Chondrocyte (in vitro differentiated cells): ENCODE results near the gene KIT. TPM values are rescaled to one million over a fixed set of nuclear protein-coding genes. Genes with fewer than 3 reads are reported as not detected.

Experiments used
- DNase-seq: peaks from one replicate; pipeline ENCODE4 v3.0.0; 2021; ENCODE audit warnings: mixed read lengths, low spot score
- H3K27ac Mint-ChIP-seq: one replicate; pipeline ENCODE4 v1.8.0; 2021; ENCODE audit warnings: mild to moderate bottlenecking, moderate library complexity, mixed read lengths; ENCODE audit not compliant: unreplicated experiment
- H3K27me3 Mint-ChIP-seq: 2 replicates; pipeline ENCODE4 v1.8.0; 2021; ENCODE audit warnings: low read depth, mixed read lengths
- H3K36me3 Mint-ChIP-seq: 2 replicates; pipeline ENCODE4 v1.8.0; 2021; ENCODE audit warnings: low read depth, mixed read lengths
- H3K4me1 Mint-ChIP-seq: 2 replicates; pipeline ENCODE4 v1.8.0; 2021; ENCODE audit warnings: low read depth, mild to moderate bottlenecking, mixed read lengths
- H3K4me3 Mint-ChIP-seq: one replicate; pipeline ENCODE4 v1.8.0; 2021; ENCODE audit warnings: mild to moderate bottlenecking, moderate library complexity, mixed read lengths; ENCODE audit not compliant: unreplicated experiment
- H3K9me3 Mint-ChIP-seq: 2 replicates; pipeline ENCODE4 v1.8.0; 2021; ENCODE audit warnings: low read depth, mixed read lengths
- CTCF ChIP-seq: fragments of 200-600 bp; sonication (generic); IDR thresholded peaks from 2 replicates; pipeline ENCODE4 v1.5.0; 2021; ENCODE audit warnings: antibody characterized with exemption, mild to moderate bottlenecking, moderate library complexity
- total RNA-seq: library from RNA; stranded (reverse); gene quantifications from 3 replicates; pipeline ENCODE4 v1.2.1, GENCODE V29; 2021

Gene KIT
- total RNA-seq, 1 donor from 2014 or later: 6.7 TPM

- H3K4me1 Mint-ChIP-seq: peaks cover 11% of the 10 kb centered on the region
- no peak overlapping the region for H3K27ac Mint-ChIP-seq
These were observed 28.1 kb downstream of the KIT start for GRCh38 chr4:54685810-54686209.

DNA sequence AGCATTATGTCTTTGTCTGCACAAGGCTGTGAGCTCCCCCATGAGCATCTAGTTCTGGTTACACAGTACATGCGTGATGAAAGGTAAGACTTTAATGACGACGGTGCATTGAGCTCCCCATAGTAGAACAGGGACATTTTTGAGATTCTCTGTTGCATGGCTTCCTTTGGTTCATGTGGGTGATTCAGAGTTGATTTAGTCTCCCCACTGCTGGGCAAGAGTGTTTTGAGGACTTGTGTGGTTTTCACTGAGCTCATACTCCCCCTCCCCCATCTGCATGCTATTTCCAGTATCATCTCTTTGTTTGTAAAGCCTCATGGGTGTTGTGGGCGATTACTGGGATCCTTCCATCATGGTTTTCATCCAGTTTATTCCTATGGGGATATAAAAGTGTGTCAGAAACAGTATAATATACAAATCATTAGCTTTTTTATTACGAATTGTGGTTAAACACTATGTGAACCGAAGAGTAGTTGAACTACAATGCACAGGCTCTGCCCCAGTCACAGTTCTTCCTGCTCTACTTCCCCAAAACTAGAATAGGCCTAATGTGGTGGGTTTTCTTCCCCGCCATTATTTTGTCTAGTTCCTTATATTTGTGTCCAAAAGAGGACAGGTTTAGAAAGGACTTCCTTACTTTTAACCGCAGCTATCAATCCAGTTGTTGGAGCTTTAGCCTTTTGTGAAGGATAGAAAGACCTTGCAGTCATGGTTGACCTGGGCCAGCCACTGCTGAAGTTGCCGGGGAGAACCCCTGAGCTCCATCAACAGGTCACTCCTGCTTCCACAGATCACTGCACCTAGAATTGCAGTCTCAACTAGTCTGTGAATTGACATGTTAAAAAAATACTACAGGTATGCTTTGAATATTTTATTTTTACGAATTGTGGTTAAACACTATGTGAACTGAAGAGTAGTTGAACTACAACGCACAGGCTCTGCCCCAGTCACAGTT, 30.4 kb downstream of the KIT start:
- Mint-ChIP-seq H3K4me1 (peaks cover 11% of the 10 kb centered on the region), H3K4me3 (no peak overlapping the region), H3K9me3 (no peaks in the 10 kb centered on the region), H3K36me3 (no peaks in the 10 kb centered on the region), H3K27ac (peak overlapping the region; percentile 45), H3K27me3 (no peaks in the 10 kb centered on the region)
- TF ChIP-seq CTCF: no peak
- DNase-seq: no peak

More at GRCh38 chr4:54685810-54686209, 28.1 kb downstream of the KIT start:
- no peak for TF ChIP-seq CTCF
- DNase-seq: no peak
- no peaks in the 10 kb centered on the region for H3K9me3 Mint-ChIP-seq
- H3K36me3 Mint-ChIP-seq: no peaks in the 10 kb centered on the region
- no peak overlapping the region for H3K4me3 Mint-ChIP-seq
- H3K27me3 Mint-ChIP-seq: no peaks in the 10 kb centered on the region

DNA sequence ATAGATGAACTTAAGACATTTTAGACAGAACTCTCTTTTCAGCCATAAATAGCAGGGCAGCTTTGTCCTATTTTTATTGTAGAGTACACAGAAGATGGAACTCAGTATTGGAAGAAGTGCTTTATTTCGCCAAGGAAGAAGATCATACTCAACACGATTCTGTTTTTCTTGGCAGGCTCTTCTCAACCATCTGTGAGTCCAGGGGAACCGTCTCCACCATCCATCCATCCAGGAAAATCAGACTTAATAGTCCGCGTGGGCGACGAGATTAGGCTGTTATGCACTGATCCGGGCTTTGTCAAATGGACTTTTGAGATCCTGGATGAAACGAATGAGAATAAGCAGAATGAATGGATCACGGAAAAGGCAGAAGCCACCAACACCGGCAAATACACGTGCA, 37.6 kb downstream of the KIT start:
- H3K9me3 Mint-ChIP-seq: no peaks in the 10 kb centered on the region
- no peaks in the 10 kb centered on the region for H3K4me1 Mint-ChIP-seq
- no peaks in the 10 kb centered on the region for H3K27me3 Mint-ChIP-seq
- peaks cover 3% of the 10 kb centered on the region for H3K36me3 Mint-ChIP-seq
- no peak overlapping the region for H3K4me3 Mint-ChIP-seq
- H3K27ac Mint-ChIP-seq: no peak overlapping the region
- DNase-seq: no peak
- no peak for TF ChIP-seq CTCF

DNA sequence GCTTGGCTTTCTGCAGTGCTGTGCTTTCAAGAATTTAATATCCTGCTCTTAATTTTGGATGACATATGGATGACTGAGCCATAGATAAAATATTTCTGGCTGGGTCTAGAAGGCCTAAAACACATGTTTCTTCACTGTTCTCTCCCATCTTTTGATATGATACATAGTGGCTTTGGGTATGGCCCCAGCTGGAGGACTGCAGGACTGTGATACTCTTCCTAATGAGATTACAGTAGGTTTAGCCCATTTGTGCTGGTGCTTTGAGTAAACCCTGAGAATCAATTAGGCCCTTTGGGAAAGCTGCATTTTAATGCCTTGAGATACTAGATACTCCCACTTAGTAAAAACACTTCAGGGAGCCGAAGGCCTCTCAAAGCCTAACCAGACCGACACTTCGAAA, 38.0 kb downstream of the KIT start:
- Mint-ChIP-seq H3K27me3 (no peaks in the 10 kb centered on the region), H3K4me1 (no peaks in the 10 kb centered on the region), H3K4me3 (no peak overlapping the region), H3K36me3 (peaks cover 3% of the 10 kb centered on the region), H3K27ac (no peak overlapping the region), H3K9me3 (no peaks in the 10 kb centered on the region)
- no peak for TF ChIP-seq CTCF
- no peak for DNase-seq

GRCh38 chr4:54696649-54697048, 38.9 kb downstream of the KIT start:
- Mint-ChIP-seq H3K36me3 (peaks cover 3% of the 10 kb centered on the region), H3K9me3 (no peaks in the 10 kb centered on the region), H3K4me3 (no peak overlapping the region), H3K27ac (no peak overlapping the region), H3K27me3 (no peaks in the 10 kb centered on the region), H3K4me1 (no peaks in the 10 kb centered on the region)
- DNase-seq: no peak
- no peak for TF ChIP-seq CTCF
